AG09309 (cell line): ENCODE measurements around the gene SLC37A1.

Experiments used
- DNase-seq: peaks from one replicate; pipeline ENCODE4 v3.0.0-alpha.2; 2010; ENCODE audit warnings: low read depth
- H3K4me3 ChIP-seq: 2 replicates; pipeline ENCODE4 v1.5.1; 2011; ENCODE audit warnings: mild to moderate bottlenecking, low read depth, low read length, moderate library complexity; ENCODE audit not compliant: control insufficient read depth
- CTCF ChIP-seq: IDR thresholded peaks from 2 replicates; pipeline ENCODE4 v1.5.1; 2011; ENCODE audit warnings: mild to moderate bottlenecking, low read depth, low read length, inconsistent platforms; ENCODE audit not compliant: insufficient read depth, control insufficient read depth; ENCODE audit errors: missing control alignments

SLC37A1 gene

GRCh38 chr21:42530167-42530518 lies 16.5 kb downstream of the SLC37A1 start:
- TF ChIP-seq CTCF: no peak
- no peak overlapping the region for H3K4me3 ChIP-seq
- DNase-seq: no peak

GRCh38 chr21:42531771-42532170 lies 18.1 kb downstream of the SLC37A1 start:
- no peak for TF ChIP-seq CTCF
- no peak for DNase-seq
- H3K4me3 ChIP-seq: no peak overlapping the region

- no peak for DNase-seq
- no peak for TF ChIP-seq CTCF
- no peak overlapping the region for H3K4me3 ChIP-seq
These were observed 19.0 kb downstream of the SLC37A1 start for GRCh38 chr21:42532466-42533181.

- TF ChIP-seq CTCF: no peak
- H3K4me3 ChIP-seq: no peak overlapping the region
- DNase-seq: no peak
These were observed 19.8 kb downstream of the SLC37A1 start for GRCh38 chr21:42533306-42533962.

- H3K4me3 ChIP-seq: no peak overlapping the region
- no peak for DNase-seq
- TF ChIP-seq CTCF: no peak
These were observed 20.3 kb downstream of the SLC37A1 start for GRCh38 chr21:42533963-42534355.

- H3K4me3 ChIP-seq: no peak overlapping the region
- TF ChIP-seq CTCF: no peak
- no peak for DNase-seq
These were observed 21.0 kb downstream of the SLC37A1 start for GRCh38 chr21:42534421-42535378.
